Breast epithelium (tissue), 3 donors: ENCODE data around the gene NFASC.

Experiments
- CTCF ChIP-seq, 3 donors: fragments of 450-650 bp; IDR thresholded peaks; one replicate each; pipeline ENCODE4 v1.5.1; 2016 to 2017; ENCODE audit warnings: antibody characterized with exemption in 3 of 3, mild to moderate bottlenecking in 3 of 3, moderate library complexity in 3 of 3
- POLR2A ChIP-seq: fragments of 450-650 bp; IDR thresholded peaks from one replicate; pipeline ENCODE4 v1.6.1; 2016; ENCODE audit warnings: antibody characterized with exemption, mild to moderate bottlenecking, moderate library complexity
- POLR2AphosphoS5 ChIP-seq, 3 donors: sonication (generic); formaldehyde crosslinking; IDR thresholded peaks; one replicate each; pipeline ENCODE4 v1.6.1; 2017; ENCODE audit warnings: antibody characterized with exemption in 3 of 3

- TF ChIP-seq CTCF (IDR thresholded peaks at IDR 0.05) (no peak), POLR2A (no peak), POLR2AphosphoS5 (IDR thresholded peaks at IDR 0.05) (no peak)
Observed at GRCh38 chr1:204991342-204991844, 120.7 kb downstream of the NFASC start.
